SK-N-SH treated with all-trans-retinoic acid at 6 μM for 48 hours (cell line): ENCODE results near the gene HHIPL1.

Experiments
- ATAC-seq: fragments of 200-7000 bp; cut with Tn5 transposase; 3 replicates; pipeline ENCODE4 v1.9.1; 2020; ENCODE audit warnings: mild to moderate bottlenecking, moderate library complexity
- ARNTL ChIP-seq: fragments of 450-650 bp; formaldehyde crosslinking; IDR thresholded peaks from 2 replicates; pipeline ENCODE4 v1.5.0; 2020; ENCODE audit warnings: low read depth, mild to moderate bottlenecking, moderate library complexity, borderline replicate concordance
- CSDC2 ChIP-seq: fragments of 250-450 bp; sonication (Bioruptor Pico); IDR thresholded peaks from 2 replicates; pipeline ENCODE4 v1.5.0; 2020; ENCODE audit warnings: mild to moderate bottlenecking, moderate library complexity
- CSRNP3 ChIP-seq: fragments of 250-450 bp; sonication (Bioruptor Pico); IDR thresholded peaks from 2 replicates; pipeline ENCODE4 v1.5.1; 2021; ENCODE audit warnings: mild to moderate bottlenecking, moderate library complexity
- GLIS3 ChIP-seq: fragments of 250-450 bp; sonication (Bioruptor Pico); IDR thresholded peaks from 2 replicates; pipeline ENCODE4 v1.5.0; 2020; ENCODE audit warnings: mild to moderate bottlenecking, moderate library complexity
- OSR1 ChIP-seq: fragments of 250-450 bp; sonication (Bioruptor Pico); IDR thresholded peaks from 2 replicates; pipeline ENCODE4 v1.8.0; 2022; ENCODE audit warnings: moderate library complexity, mild to moderate bottlenecking, inconsistent platforms
- PPARA ChIP-seq: fragments of 250-450 bp; sonication (Bioruptor Pico); IDR thresholded peaks from 2 replicates; pipeline ENCODE4 v1.5.0; 2020; ENCODE audit warnings: mild to moderate bottlenecking, borderline replicate concordance
- RARB ChIP-seq: fragments of 250-450 bp; sonication (Bioruptor Pico); IDR thresholded peaks from 2 replicates; pipeline ENCODE4 v1.8.0; 2021; ENCODE audit warnings: mild to moderate bottlenecking, moderate library complexity
- SNAI2 ChIP-seq: fragments of 250-450 bp; sonication (Bioruptor Pico); IDR thresholded peaks from 2 replicates; pipeline ENCODE4 v1.5.0; 2020; ENCODE audit warnings: mild to moderate bottlenecking, moderate library complexity
- ZC3H10 ChIP-seq: fragments of 250-450 bp; sonication (Bioruptor Pico); IDR thresholded peaks from 2 replicates; pipeline ENCODE4 v1.5.1; 2021; ENCODE audit warnings: mild to moderate bottlenecking, moderate library complexity
- ZFP3 ChIP-seq: fragments of 250-450 bp; sonication (Bioruptor Pico); IDR thresholded peaks from 2 replicates; pipeline ENCODE4 v1.5.0; 2020; ENCODE audit warnings: mild to moderate bottlenecking, moderate library complexity
- ZFP30 ChIP-seq: fragments of 450-650 bp; formaldehyde crosslinking; IDR thresholded peaks from 2 replicates; pipeline ENCODE4 v1.5.0; 2022; ENCODE audit warnings: mild to moderate bottlenecking, moderate library complexity
- ZNF565 ChIP-seq: fragments of 450-650 bp; formaldehyde crosslinking; conservative IDR thresholded peaks from 2 replicates; pipeline ENCODE4 v1.5.0; 2020; ENCODE audit warnings: low read depth, mild to moderate bottlenecking, moderate library complexity
- ZNF70 ChIP-seq: fragments of 450-650 bp; formaldehyde crosslinking; IDR thresholded peaks from 2 replicates; pipeline ENCODE4 v1.5.0; 2020; ENCODE audit warnings: mild to moderate bottlenecking, moderate library complexity
- ZNF8 ChIP-seq: fragments of 450-650 bp; formaldehyde crosslinking; IDR thresholded peaks from 2 replicates; pipeline ENCODE4 v1.5.0; 2020; ENCODE audit warnings: mild to moderate bottlenecking, moderate library complexity
- TF ChIP-seq, protein P1 (sequence below): fragments of 250-450 bp; sonication (Bioruptor Pico); IDR thresholded peaks from 2 replicates; pipeline ENCODE4 v1.8.0; 2021; ENCODE audit warnings: low read depth, mild to moderate bottlenecking, moderate library complexity, borderline replicate concordance
- TF ChIP-seq, protein P2 (sequence below): fragments of 250-450 bp; sonication (Bioruptor Pico); IDR thresholded peaks from 2 replicates; pipeline ENCODE4 v1.8.0; 2020; ENCODE audit warnings: mild to moderate bottlenecking, moderate library complexity, borderline replicate concordance
- TF ChIP-seq, protein P3 (sequence below): fragments of 250-450 bp; sonication (Bioruptor Pico); IDR thresholded peaks from 2 replicates; pipeline ENCODE4 v1.5.1; 2020; ENCODE audit warnings: low read depth, mild to moderate bottlenecking, moderate library complexity
- TF ChIP-seq, protein P4 (sequence below): fragments of 250-450 bp; sonication (Bioruptor Pico); IDR thresholded peaks from 2 replicates; pipeline ENCODE4 v1.5.0; 2020; ENCODE audit warnings: mild to moderate bottlenecking, moderate library complexity

Gene HHIPL1

GRCh38 chr14:99604278-99604765, 40.6 kb upstream of the HHIPL1 start (continued):
- TF ChIP-seq, protein P1, sequence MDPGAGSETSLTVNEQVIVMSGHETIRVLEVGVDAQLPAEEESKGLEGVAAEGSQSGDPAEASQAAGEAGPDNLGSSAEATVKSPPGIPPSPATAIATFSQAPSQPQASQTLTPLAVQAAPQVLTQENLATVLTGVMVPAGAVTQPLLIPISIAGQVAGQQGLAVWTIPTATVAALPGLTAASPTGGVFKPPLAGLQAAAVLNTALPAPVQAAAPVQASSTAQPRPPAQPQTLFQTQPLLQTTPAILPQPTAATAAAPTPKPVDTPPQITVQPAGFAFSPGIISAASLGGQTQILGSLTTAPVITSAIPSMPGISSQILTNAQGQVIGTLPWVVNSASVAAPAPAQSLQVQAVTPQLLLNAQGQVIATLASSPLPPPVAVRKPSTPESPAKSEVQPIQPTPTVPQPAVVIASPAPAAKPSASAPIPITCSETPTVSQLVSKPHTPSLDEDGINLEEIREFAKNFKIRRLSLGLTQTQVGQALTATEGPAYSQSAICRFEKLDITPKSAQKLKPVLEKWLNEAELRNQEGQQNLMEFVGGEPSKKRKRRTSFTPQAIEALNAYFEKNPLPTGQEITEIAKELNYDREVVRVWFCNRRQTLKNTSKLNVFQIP = no peak
- TF ChIP-seq, protein P2, sequence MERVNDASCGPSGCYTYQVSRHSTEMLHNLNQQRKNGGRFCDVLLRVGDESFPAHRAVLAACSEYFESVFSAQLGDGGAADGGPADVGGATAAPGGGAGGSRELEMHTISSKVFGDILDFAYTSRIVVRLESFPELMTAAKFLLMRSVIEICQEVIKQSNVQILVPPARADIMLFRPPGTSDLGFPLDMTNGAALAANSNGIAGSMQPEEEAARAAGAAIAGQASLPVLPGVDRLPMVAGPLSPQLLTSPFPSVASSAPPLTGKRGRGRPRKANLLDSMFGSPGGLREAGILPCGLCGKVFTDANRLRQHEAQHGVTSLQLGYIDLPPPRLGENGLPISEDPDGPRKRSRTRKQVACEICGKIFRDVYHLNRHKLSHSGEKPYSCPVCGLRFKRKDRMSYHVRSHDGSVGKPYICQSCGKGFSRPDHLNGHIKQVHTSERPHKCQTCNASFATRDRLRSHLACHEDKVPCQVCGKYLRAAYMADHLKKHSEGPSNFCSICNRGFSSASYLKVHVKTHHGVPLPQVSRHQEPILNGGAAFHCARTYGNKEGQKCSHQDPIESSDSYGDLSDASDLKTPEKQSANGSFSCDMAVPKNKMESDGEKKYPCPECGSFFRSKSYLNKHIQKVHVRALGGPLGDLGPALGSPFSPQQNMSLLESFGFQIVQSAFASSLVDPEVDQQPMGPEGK (CRISPR knock-in tag) = no peak
- no peak for TF ChIP-seq ZNF565 (CRISPR knock-in tag)
- TF ChIP-seq ZFP3 (CRISPR knock-in tag) = no peak

DNA sequence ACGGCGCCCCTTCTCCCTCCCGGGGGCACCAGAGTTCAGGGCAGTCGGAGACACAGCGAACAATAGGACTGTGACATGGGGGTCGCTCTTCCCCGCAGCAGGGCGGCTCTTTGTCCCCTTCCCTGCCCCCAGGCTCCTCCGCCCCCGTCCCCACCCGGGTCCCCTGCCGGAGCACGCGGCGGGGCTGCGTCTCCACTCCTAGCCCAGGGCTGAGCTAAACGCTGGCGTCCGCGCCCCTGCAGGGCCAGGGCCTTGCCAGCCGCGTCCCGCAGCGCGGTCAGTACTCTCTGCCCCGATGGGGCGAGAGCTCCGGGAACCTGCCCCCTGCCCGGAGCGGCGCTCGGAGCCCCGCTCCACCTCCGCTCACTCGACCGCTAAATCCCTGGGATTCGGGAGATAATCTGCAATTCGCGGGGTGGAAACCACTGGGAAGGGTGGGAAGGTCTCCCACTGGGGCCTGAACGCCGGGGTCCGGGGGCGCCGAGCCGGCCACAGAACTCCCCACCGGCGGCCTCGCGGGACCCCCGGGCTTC, 40.1 kb upstream of the HHIPL1 start:
- peak; percentile 78 for ATAC-seq
- no peak for TF ChIP-seq CSDC2
- TF ChIP-seq, protein P3, sequence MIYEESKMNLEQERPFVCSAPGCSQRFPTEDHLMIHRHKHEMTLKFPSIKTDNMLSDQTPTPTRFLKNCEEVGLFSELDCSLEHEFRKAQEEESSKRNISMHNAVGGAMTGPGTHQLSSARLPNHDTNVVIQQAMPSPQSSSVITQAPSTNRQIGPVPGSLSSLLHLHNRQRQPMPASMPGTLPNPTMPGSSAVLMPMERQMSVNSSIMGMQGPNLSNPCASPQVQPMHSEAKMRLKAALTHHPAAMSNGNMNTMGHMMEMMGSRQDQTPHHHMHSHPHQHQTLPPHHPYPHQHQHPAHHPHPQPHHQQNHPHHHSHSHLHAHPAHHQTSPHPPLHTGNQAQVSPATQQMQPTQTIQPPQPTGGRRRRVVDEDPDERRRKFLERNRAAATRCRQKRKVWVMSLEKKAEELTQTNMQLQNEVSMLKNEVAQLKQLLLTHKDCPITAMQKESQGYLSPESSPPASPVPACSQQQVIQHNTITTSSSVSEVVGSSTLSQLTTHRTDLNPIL (CRISPR knock-in tag) = no peak
- no peak for TF ChIP-seq ZC3H10 (CRISPR knock-in tag)
- TF ChIP-seq ZNF70 (CRISPR knock-in tag) = peak; percentile 52; the same call in 1 of the 2 replicates
- TF ChIP-seq ZFP3 (CRISPR knock-in tag) = no peak
- TF ChIP-seq, all 23 proteins: peak for 1

- TF ChIP-seq ZFP3 (CRISPR knock-in tag) (no peak), ZFP30 (CRISPR knock-in tag) (no peak), GLIS3 (CRISPR knock-in tag) (no peak), PPARA (CRISPR knock-in tag) (no peak), OSR1 (CRISPR knock-in tag) (no peak), RARB (CRISPR knock-in tag) (no peak), ZNF70 (CRISPR knock-in tag) (no peak), ZC3H10 (CRISPR knock-in tag) (no peak), ZNF8 (CRISPR knock-in tag) (no peak)
- TF ChIP-seq, protein P3 (CRISPR knock-in tag) = no peak
- TF ChIP-seq, protein P1 = no peak
- TF ChIP-seq, protein P4, sequence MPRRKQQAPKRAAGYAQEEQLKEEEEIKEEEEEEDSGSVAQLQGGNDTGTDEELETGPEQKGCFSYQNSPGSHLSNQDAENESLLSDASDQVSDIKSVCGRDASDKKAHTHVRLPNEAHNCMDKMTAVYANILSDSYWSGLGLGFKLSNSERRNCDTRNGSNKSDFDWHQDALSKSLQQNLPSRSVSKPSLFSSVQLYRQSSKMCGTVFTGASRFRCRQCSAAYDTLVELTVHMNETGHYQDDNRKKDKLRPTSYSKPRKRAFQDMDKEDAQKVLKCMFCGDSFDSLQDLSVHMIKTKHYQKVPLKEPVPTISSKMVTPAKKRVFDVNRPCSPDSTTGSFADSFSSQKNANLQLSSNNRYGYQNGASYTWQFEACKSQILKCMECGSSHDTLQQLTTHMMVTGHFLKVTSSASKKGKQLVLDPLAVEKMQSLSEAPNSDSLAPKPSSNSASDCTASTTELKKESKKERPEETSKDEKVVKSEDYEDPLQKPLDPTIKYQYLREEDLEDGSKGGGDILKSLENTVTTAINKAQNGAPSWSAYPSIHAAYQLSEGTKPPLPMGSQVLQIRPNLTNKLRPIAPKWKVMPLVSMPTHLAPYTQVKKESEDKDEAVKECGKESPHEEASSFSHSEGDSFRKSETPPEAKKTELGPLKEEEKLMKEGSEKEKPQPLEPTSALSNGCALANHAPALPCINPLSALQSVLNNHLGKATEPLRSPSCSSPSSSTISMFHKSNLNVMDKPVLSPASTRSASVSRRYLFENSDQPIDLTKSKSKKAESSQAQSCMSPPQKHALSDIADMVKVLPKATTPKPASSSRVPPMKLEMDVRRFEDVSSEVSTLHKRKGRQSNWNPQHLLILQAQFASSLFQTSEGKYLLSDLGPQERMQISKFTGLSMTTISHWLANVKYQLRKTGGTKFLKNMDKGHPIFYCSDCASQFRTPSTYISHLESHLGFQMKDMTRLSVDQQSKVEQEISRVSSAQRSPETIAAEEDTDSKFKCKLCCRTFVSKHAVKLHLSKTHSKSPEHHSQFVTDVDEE = no peak
- ATAC-seq = peak; percentile 66
Observed at GRCh38 chr14:99605299-99605961, 39.5 kb upstream of the HHIPL1 start.

GRCh38 chr14:99606359-99606758, 38.6 kb upstream of the HHIPL1 start:
- ATAC-seq = no peak
- no peak for TF ChIP-seq ARNTL (CRISPR knock-in tag)
- TF ChIP-seq, protein P3 (CRISPR knock-in tag) = no peak
- TF ChIP-seq CSRNP3 (CRISPR knock-in tag) = no peak
- no peak for TF ChIP-seq SNAI2 (CRISPR knock-in tag)
- no peak for TF ChIP-seq ZC3H10 (CRISPR knock-in tag)
- TF ChIP-seq, protein P1 = no peak
